ENCODE data around the gene FAM181A.

The FAM181A gene

DNA sequence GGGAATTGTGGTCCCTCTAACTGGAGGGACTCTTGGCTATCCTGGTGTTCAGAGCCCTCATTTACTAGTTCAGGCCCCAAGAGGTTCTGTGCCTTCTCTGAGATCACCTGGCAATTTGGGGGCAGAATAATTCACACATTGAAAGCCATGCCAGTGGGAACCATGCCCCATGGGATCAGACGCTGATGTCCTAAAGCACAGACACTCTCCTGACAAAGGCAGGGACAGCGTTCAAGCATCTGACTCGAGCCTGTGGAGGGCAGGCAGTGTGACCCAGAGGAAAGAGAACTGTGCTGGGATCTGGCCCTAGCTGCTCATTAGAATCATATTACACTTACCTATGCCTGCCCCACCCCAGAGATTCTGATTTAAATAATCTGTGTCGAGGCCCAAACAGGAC lies 51.6 kb downstream of the FAM181A start:
- no peak for DNase-seq (ENCODE audit: low read depth)
